H9 (cell line): ENCODE measurements around the gene ZNF665. TPM values are rescaled to one million over a fixed set of nuclear protein-coding genes. Genes with fewer than 3 reads are reported as not detected.

Source experiments
- DNase-seq: peaks from one replicate; pipeline ENCODE4 v3.0.0-alpha.2; 2017
- H2AFZ ChIP-seq: one replicate; pipeline ENCODE4 v1.6.1; 2013; ENCODE audit warnings: mild to moderate bottlenecking, low read length, control low read depth, moderate library complexity
- H2AK5ac ChIP-seq: 2 replicates; pipeline ENCODE4 v1.6.1; 2013; ENCODE audit warnings: low read length, control low read depth, mixed read lengths; ENCODE audit not compliant: insufficient read length
- H2BK120ac ChIP-seq: one replicate; pipeline ENCODE4 v1.6.1; 2013; ENCODE audit warnings: low read depth, mild to moderate bottlenecking, low read length, control low read depth, inconsistent platforms; ENCODE audit not compliant: poor library complexity, severe bottlenecking
- H2BK12ac ChIP-seq: 2 replicates; pipeline ENCODE4 v1.6.1; 2013; ENCODE audit warnings: low read length, control low read depth, mixed read lengths, low read depth; ENCODE audit not compliant: insufficient read length
- H2BK15ac ChIP-seq: 2 replicates; pipeline ENCODE4 v1.6.1; 2013; ENCODE audit warnings: low read depth, low read length, control low read depth
- H2BK20ac ChIP-seq: one replicate; pipeline ENCODE4 v1.6.1; 2013; ENCODE audit warnings: low read depth, mild to moderate bottlenecking, low read length, control low read depth, inconsistent platforms; ENCODE audit not compliant: poor library complexity, severe bottlenecking
- H2BK5ac ChIP-seq: 2 replicates; pipeline ENCODE4 v1.6.1; 2013; ENCODE audit warnings: low read length, control low read depth, mixed read lengths; ENCODE audit not compliant: insufficient read length
- H3K14ac ChIP-seq: 2 replicates; pipeline ENCODE4 v1.6.1; 2013; ENCODE audit warnings: low read length, control low read depth; ENCODE audit not compliant: insufficient read depth
- H3K18ac ChIP-seq: 2 replicates; pipeline ENCODE4 v1.6.1; 2013; ENCODE audit warnings: low read depth, mild to moderate bottlenecking, mixed read lengths, low read length, control low read depth; ENCODE audit not compliant: insufficient read length
- H3K23ac ChIP-seq: 2 replicates; pipeline ENCODE4 v1.6.1; 2013; ENCODE audit warnings: low read length, control low read depth, mixed read lengths, low read depth; ENCODE audit not compliant: insufficient read length
- H3K23me2 ChIP-seq: 2 replicates; pipeline ENCODE4 v1.6.1; 2013; ENCODE audit warnings: low read depth, mild to moderate bottlenecking, mixed read lengths, low read length, control low read depth; ENCODE audit not compliant: insufficient read length, poor library complexity, severe bottlenecking
- H3K27ac ChIP-seq: 2 replicates; pipeline ENCODE4 v1.5.1; 2013; ENCODE audit warnings: low read length, control low read depth, mixed read lengths, low read depth; ENCODE audit not compliant: insufficient read length
- H3K27me3 ChIP-seq: 2 replicates; pipeline ENCODE4 v1.6.1; 2013; ENCODE audit warnings: low read length, control low read depth, inconsistent platforms; ENCODE audit not compliant: insufficient read depth
- H3K4ac ChIP-seq: 2 replicates; pipeline ENCODE4 v1.6.1; 2013; ENCODE audit warnings: low read depth, mild to moderate bottlenecking, control low read depth, inconsistent platforms, low read length, moderate library complexity
- H3K4me1 ChIP-seq: 2 replicates; pipeline ENCODE4 v1.6.1; 2013; ENCODE audit warnings: low read length, control low read depth, inconsistent platforms; ENCODE audit not compliant: insufficient read depth
- H3K4me2 ChIP-seq: 2 replicates; pipeline ENCODE4 v1.6.1; 2013; ENCODE audit warnings: low read length, control low read depth, mixed read lengths; ENCODE audit not compliant: insufficient read length, insufficient read depth
- H3K56ac ChIP-seq: 2 replicates; pipeline ENCODE4 v1.6.1; 2013; ENCODE audit warnings: low read depth, mild to moderate bottlenecking, mixed read lengths, low read length, control low read depth; ENCODE audit not compliant: insufficient read length
- H3K79me1 ChIP-seq: 2 replicates; pipeline ENCODE4 v1.6.1; 2013; ENCODE audit warnings: low read depth, mild to moderate bottlenecking, moderate library complexity, low read length, control low read depth, inconsistent platforms; ENCODE audit not compliant: insufficient read depth, poor library complexity, severe bottlenecking
- H3K79me2 ChIP-seq: 2 replicates; pipeline ENCODE4 v1.6.1; 2013; ENCODE audit warnings: low read length, control low read depth, inconsistent platforms; ENCODE audit not compliant: insufficient read depth
- H3K9ac ChIP-seq: 2 replicates; pipeline ENCODE4 v1.6.1; 2013; ENCODE audit warnings: low read length, control low read depth, mixed read lengths; ENCODE audit not compliant: insufficient read length; ENCODE audit errors: extremely low read depth
- H3K9me3 ChIP-seq: one replicate; pipeline ENCODE4 v1.6.1; 2013; ENCODE audit warnings: low read depth, low read length, inconsistent platforms; ENCODE audit not compliant: control insufficient read depth
- H3T11ph ChIP-seq: one replicate; pipeline ENCODE4 v1.6.1; 2013; ENCODE audit warnings: mild to moderate bottlenecking, low read length, control low read depth, inconsistent platforms
- H4K20me1 ChIP-seq: one replicate; pipeline ENCODE4 v1.6.1; 2013; ENCODE audit not compliant: control insufficient read depth, insufficient read length, insufficient read depth
- H4K5ac ChIP-seq: 2 replicates; pipeline ENCODE4 v1.6.1; 2013; ENCODE audit warnings: low read depth, mild to moderate bottlenecking, mixed read lengths, low read length, control low read depth; ENCODE audit not compliant: insufficient read length
- H4K8ac ChIP-seq: replicated peaks from 2 replicates; pipeline ENCODE4 v1.6.1; 2013; ENCODE audit warnings: low read length, control low read depth, mixed read lengths, low read depth; ENCODE audit not compliant: insufficient read length
- H4K91ac ChIP-seq: 2 replicates; pipeline ENCODE4 v1.6.1; 2013; ENCODE audit warnings: low read depth, mild to moderate bottlenecking, moderate library complexity, mixed read lengths, low read length, control low read depth; ENCODE audit not compliant: insufficient read length
- H3K27ac Mint-ChIP-seq, 3 experiments: 2 replicates in 2 of 3; 3 replicates in 1 of 3; pipeline ENCODE4 v1.8.0; 2020 to 2021; ENCODE audit warnings: mixed read lengths in 3 of 3, mild to moderate bottlenecking in 1 of 3, moderate library complexity in 1 of 3
- H3K27me3 Mint-ChIP-seq: 2 replicates; pipeline ENCODE4 v1.8.0; 2021; ENCODE audit warnings: low read depth, mild to moderate bottlenecking, moderate library complexity, mixed read lengths
- H3K36me3 Mint-ChIP-seq, 3 experiments: 2 replicates in 2 of 3; 3 replicates in 1 of 3; pipeline ENCODE4 v1.8.0; 2020 to 2021; ENCODE audit warnings: low read depth in 3 of 3, mixed read lengths in 3 of 3; ENCODE audit not compliant: insufficient read depth in 1 of 3
- H3K4me1 Mint-ChIP-seq, 2 experiments: 2 replicates each; pipeline ENCODE4 v1.8.0; 2020; ENCODE audit warnings: mixed read lengths in 2 of 2
- H3K4me3 Mint-ChIP-seq, 2 experiments: 2 replicates in 1 of 2; 3 replicates in 1 of 2; pipeline ENCODE4 v1.8.0; 2020 to 2021; ENCODE audit warnings: mild to moderate bottlenecking in 2 of 2, mixed read lengths in 2 of 2, moderate library complexity in 1 of 2
- H3K9me3 Mint-ChIP-seq, 2 experiments: 2 replicates in 1 of 2; 3 replicates in 1 of 2; pipeline ENCODE4 v1.8.0; 2020; ENCODE audit warnings: mild to moderate bottlenecking in 2 of 2, mixed read lengths in 2 of 2, moderate library complexity in 1 of 2
- CTCF ChIP-seq: fragments of 200-600 bp; sonication (generic); conservative IDR thresholded peaks from 3 replicates; pipeline ENCODE4 v1.8.0; 2021; ENCODE audit warnings: antibody characterized with exemption, mild to moderate bottlenecking
- WGBS: extraction: QIAGEN DNeasy Blood & Tissue Kit; methylation state at CpG from one replicate; pipeline ENCODE4 v1.1.7; 2013; ENCODE audit warnings: missing lambda C conversion rate, low lambda C conversion rate, mixed read lengths; ENCODE audit not compliant: insufficient read length; ENCODE audit errors: extremely low coverage; 5-methylcytosine and 5-hydroxymethylcytosine counted together
- long read RNA-seq: library from polyadenylated mRNA; unstranded; transcript quantifications from one replicate; pipeline ENCODE4 v2.0.0, GENCODE V29; 2020
- total RNA-seq: library from RNA; stranded (reverse); gene quantifications from 2 replicates; pipeline ENCODE4 v1.2.1, GENCODE V29; 2021

The ZNF665 gene
- 3.7 and 3.8 TPM in 2 replicates for total RNA-seq
- long read RNA-seq, full-length matches to known transcripts: 12 of 19 reads
- long read RNA-seq, partial matches to known transcripts: 0 of 19 reads
- long read RNA-seq, other reads (novel, unspliced or antisense): 7 of 19 reads

GRCh38 chr19:53192771-53193534 is at the start of gene ZNF665:
TSS of gene ZNF665 (minus strand) at chr19:53193358. CDS start at chr19:53182898, 10,460 bp downstream.
- Mint-ChIP-seq H3K36me3 (peaks cover 15 to 23% (median 17%) of the 10 kb centered on the region in 3 experiments), H3K27me3 (peaks cover 24% of the 10 kb centered on the region), H3K4me3 (peak within 1 kb of the TSS; percentile 95 to 97), H3K9me3 (peaks cover 4 to 9% of the 10 kb centered on the region in 2 experiments; a peak in 2 of 5 replicates), H3K4me1 (peaks cover 26 to 28% of the 10 kb centered on the region in 2 experiments), H3K27ac (peak within 1 kb of the TSS; percentile 65 to 97 (median 85); a peak in 5 of 7 replicates)
- H4K20me1 ChIP-seq: no peaks in the 10 kb centered on the region
- peaks cover 14% of the 10 kb centered on the region for H3K23me2 ChIP-seq
- no peak within 1 kb of the TSS for H2BK120ac ChIP-seq
- H3K9me3 ChIP-seq: no peaks in the 10 kb centered on the region
- H4K5ac ChIP-seq: no peak within 1 kb of the TSS
- no peak within 1 kb of the TSS for H3T11ph ChIP-seq
- no peak within 1 kb of the TSS for H2BK20ac ChIP-seq
- H3K4ac ChIP-seq: no peak within 1 kb of the TSS
- H2BK12ac ChIP-seq: no peak within 1 kb of the TSS
- peak within 1 kb of the TSS; percentile 67 for H3K4me2 ChIP-seq
- no peaks in the 10 kb centered on the region for H3K79me2 ChIP-seq
- no peak within 1 kb of the TSS for H2BK5ac ChIP-seq
- peak; percentile 92 for DNase-seq
- H3K9ac ChIP-seq: peak within 1 kb of the TSS; percentile 66
- no peaks in the 10 kb centered on the region for H3K27me3 ChIP-seq
- no peak within 1 kb of the TSS for H3K23ac ChIP-seq
- 0 out of 2 replicates have a peak within 1 kb of the TSS, but pooled peaks have one; percentile 25 for H3K14ac ChIP-seq
- no peak within 1 kb of the TSS for H3K18ac ChIP-seq
- H2AK5ac ChIP-seq: no peak within 1 kb of the TSS
- peaks cover 5% of the 10 kb centered on the region for H3K79me1 ChIP-seq
- H2AFZ ChIP-seq: no peak within 1 kb of the TSS
- no peak within 1 kb of the TSS for H2BK15ac ChIP-seq
- no peak within 1 kb of the TSS for H3K56ac ChIP-seq
- TF ChIP-seq CTCF: no peak
- H4K91ac ChIP-seq: no peak within 1 kb of the TSS
- no peaks in the 10 kb centered on the region for H3K4me1 ChIP-seq
- no CpG with 5 or more reads among the region's 53 CpGs for WGBS
- H4K8ac ChIP-seq: no peak within 1 kb of the TSS
- no peak within 1 kb of the TSS for H3K27ac ChIP-seq
